Stimulated activated CD8-positive, alpha-beta memory T cell treated with anti-CD3 and anti-CD28 coated beads, Interleukin-15, amount 100 ng/mL, for 48 hours (primary cell): Measurements from ENCODE around the gene PLEKHG4.

Source experiments
- DNase-seq, 2 donors: peaks; one replicate each; pipeline ENCODE4 v3.0.0-alpha.2; 2020; ENCODE audit warnings: low read depth in 2 of 2

The PLEKHG4 gene

GRCh38 chr16:67279296-67280089 is at the start of gene PLEKHG4:
Gene PLEKHG4 (plus strand): TSS chr16:67279532. CDS start chr16:67280045, 513 bp downstream.
- peak; percentile 77 to 80 for DNase-seq

- no peak for DNase-seq
These were observed 49.2 kb upstream of the PLEKHG4 start for GRCh38 chr16:67229906-67230808.

DNA sequence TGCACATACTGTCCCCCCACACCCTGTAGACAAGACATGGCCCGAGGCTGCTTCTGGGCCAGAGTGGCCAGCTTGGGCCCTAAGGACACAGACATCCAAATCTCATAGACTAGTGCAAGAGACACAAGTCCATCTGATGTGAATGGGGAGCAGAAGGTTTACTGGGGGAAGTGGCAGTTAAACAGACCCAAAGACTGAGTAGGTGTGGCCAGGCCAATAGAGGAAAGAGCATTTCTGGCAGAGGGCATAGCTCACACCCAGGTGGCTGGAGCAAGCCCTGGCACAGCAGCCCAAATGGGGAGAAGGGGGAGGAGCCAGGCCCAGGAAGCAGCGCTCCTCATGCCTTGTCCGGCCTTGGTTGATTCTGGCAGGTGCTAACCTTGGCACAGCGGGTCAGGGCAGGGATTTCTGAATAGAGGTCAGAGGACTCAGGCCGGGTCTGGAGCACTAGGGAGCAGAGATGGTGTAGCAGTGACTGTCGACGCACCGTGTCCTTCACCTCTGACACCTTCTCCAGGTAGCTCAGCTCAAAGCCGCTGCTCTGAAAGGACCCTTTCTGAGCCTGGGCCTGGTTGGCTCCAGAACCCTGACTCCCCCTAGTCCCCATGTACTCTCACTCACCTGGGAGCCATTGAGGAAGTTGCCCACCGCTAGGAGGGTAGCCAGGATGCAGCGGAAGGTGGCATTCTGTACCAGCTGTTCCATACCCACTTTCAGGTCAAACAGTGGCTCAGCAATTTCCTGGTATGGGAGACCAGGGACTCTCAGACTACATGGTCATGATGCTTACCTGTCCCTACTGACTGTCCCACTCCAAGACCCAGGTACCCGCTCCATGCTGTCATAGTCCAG is 48.3 kb upstream of the PLEKHG4 start:
- DNase-seq: no peak

DNA sequence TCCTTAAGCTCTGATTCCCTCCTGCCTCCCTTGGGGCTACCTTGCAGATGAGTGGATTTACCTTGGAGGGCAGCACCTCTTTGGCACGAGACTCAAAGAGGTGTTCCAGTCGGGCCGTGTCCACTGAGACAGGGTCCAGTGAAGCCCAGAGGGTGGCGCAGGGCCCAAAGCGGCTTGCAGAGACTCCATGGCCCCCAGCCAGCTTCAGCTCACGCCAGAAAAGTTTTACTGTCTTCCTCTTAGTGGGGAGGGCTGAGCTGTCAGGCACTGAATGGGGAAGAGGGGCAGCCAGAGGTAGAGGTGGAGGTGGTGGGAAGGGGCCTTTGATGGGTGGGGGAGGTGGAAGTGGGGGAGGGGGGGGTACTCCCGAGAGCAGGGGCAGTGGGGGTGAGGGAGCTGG is 45.7 kb upstream of the PLEKHG4 start:
- no peak for DNase-seq

DNA sequence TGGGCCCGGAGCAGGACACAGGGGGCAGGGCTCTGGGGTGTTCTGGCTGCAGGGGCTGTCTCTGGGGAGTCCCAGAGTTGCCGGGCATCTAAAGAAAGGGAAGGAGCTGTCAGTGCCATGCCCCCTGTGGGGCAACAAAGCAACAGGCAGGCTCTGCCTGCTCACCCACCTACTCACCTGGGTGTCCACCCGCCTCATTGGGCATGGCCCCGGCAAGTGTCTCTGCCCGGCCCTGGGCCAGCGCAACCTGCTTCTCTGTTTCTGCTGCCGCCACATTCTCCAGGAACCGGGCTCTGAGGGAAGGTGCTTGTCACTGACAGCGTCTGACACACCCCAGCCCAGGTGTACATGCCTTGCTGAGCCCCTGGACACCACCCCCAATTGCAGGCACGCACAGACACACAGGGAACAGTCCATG is 45.1 kb upstream of the PLEKHG4 start:
- no peak for DNase-seq

DNA sequence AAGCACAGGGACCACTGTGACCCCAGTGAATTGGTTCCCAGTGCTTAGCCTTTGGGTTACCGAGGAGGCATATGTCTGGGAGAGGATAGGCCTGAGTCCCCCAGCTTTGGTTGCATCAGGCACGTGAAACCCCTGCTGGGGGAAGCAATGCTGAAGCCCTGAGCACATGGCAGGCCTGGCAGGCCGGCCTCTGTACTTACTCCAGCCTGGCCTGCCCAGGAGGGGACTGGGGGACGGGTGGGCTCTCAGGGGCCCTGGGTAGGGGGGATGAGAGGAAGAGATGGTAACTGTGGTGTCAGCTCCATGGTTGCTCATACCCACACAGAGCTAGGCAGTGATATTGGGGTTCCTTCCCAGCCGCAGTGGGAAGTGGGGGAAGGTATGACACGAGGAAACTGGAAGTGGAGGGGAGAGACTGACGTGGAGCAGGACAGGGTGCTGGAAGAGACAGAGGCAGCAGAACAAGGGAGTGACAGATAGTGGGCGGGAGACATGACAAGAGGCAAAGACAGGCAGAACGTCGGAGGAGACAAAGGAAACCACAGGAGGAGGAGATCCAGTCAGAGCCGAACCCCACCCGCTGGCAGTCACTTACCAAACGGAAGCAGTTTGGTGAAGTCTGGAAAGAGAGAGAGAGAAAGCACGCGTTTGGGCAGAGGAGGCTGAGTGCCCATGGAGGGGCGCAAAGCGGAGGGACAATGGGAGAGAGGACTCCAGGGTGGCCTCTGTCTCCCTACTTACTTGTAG is 43.3 kb upstream of the PLEKHG4 start:
- DNase-seq: no peak

DNA sequence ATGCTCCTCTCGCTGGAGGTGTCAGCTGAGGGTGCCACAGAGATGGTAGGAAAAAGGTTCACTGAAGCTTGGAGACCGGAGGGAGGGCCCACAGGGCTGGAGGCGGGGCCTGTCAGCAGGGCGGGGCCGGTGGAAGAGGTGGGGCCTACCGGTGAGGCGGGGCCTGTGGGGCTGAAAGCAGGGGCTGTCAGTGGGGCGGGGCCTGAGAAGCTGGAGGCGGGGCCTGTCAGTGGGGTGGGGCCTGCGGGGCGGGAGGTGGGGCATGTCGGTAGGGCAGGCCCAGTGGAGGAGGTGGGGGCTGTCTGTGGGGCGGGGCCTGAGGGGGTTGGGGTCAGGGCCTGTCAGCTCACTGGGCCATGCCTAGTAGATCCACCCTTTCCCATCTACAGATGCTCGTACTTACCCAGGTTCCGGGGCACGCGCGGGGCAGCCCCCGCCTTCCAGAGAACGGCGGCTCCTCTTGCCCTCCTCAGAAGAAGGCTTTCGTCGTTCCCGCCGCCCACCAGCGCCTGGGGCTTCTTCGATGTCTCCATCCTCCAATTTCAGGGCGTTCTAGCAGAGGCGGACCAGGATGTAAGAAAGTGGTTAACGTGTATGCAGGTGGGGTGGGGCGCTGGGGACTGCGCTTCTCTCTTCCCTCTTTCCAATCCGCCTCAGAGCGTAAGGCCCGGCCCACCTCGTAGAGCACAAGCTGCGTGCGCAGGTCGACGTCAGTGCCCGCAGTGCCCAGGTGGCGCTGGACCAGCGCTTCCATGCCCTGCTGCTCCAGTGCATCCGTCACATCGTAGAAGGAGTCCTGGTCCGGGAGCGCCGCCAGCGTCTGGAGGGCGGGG is 42.6 kb upstream of the PLEKHG4 start:
- peak; percentile 75 for DNase-seq

DNA sequence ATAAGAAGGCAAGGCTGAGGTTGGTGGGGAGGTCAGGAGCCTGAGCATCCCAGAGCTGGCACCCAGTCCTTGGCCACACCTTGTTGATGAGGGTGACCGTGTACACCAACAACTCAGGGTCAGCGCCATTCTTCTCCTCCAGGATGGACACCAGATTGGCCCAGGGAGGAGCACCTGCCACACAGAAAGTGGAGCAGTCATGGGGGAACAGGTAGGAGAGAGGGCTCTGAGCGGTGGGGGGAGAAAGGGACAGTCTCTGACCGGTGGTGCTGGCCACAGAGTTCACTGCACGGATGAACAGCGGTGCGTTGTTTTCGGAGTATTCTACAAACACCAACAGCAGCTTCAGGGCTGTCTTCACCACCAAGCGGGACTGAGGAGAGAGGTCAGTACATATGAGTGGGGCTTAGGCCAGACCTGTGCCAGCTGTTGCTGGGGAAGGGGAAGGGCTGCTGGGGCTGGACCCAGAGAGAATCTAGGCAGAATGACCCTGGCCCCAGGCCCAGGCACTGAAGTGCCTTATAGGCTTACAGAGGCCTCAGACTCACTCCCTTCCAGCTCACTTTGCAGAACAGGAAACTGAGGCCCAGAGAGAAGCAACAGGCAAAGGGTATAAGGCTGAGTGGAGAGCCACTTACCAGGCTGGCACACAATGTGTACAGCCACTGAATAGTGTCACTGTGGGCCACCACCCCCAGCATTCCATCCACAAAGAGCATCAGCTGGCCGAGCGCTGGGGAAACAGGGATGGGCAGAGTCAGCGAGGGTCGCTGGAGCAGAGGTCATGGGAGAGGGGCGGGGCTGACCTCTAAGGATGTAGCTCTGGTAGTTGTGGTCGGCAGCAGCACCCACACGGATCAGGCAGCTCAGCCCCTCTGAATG is 41.7 kb upstream of the PLEKHG4 start:
- no peak for DNase-seq

DNA sequence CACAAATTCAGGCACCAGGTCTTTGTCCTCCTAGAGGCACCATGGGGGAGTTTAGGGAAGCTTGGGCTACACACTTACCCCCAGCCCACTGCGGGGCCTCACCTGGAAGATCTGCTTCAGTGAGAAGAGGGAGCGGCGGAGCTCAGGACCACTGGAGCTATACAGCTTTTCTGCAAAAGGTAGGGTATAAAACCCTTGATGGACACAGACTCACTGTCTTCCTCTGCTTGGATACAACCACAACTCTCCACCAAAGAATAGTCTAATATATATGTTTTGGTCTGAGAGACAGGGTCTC is 41.1 kb upstream of the PLEKHG4 start:
- DNase-seq: no peak

DNA sequence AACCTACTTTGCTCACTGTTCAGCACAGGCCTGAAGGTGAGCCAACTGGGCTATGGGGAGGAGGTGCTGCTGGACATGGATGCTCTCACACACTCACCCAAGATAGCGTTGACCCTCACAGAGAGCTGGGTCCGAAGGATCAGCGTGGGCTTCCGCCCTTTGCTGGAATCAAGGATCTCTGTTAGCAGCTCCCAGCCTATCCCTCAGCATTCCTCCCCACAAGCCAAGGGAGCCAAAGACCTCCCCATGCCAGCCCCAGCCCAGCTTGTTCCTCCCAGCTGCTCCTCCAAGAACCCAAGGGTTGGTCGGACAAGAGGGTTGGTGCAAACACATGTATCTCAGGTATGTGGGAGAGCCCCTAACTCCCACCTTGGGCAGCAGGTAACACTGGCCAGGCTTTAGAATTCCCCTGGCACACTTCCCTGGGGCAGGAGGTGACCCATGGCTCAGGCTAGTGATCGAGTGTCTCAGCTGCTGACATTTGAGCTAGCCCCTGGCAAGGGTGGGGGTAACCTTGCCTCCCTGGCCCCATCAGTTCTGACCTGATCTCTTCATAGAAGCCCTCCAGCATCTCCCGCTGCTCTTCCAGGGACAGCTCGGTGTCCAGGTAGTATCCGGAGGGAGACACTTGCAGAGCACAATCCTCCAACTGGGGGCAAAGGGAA is 40.4 kb upstream of the PLEKHG4 start:
- DNase-seq: no peak

DNA sequence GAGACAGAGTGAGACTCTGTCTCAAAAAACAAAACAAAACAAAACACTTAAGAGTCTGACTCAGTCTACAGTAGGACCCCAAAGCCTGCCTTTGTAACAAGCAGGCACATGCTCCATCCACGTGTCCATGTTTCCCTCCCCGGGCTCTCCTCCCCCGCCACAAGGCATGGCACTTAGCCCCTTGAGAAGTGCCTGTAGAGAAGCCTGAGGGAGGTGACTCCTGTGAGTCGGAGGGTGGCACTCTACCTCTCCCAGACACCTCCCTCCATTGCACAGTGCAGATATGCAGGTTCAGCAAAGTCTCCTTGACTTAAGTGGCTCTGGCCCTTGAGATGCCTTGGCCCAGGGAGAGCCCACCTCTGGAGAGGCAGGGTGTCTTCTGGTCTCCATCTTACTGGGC is 38.8 kb upstream of the PLEKHG4 start:
- no peak for DNase-seq

- no peak for DNase-seq
These were observed 38.1 kb upstream of the PLEKHG4 start for GRCh38 chr16:67241008-67241900.

- no peak for DNase-seq
These were observed 37.1 kb upstream of the PLEKHG4 start for GRCh38 chr16:67242138-67242730.

DNA sequence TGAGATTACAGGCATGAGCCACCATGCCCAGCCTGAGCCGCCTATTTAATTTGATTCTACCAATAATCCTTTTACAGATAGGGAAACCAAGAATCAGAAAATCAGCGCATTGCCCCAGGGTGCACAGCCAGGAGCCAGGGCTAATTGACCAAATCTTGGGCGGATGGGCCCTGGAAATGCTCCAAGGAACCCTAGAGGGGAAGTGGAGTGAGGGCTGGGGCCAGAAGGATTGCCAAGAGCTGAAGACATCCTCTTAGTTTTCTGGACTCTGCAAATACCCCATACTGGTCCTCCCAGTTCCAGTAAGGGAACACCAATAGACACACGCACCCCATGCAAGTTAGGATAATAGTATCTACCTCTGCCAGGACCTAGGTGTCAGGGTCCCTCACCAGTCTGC is 35.9 kb upstream of the PLEKHG4 start:
- no peak for DNase-seq

DNA sequence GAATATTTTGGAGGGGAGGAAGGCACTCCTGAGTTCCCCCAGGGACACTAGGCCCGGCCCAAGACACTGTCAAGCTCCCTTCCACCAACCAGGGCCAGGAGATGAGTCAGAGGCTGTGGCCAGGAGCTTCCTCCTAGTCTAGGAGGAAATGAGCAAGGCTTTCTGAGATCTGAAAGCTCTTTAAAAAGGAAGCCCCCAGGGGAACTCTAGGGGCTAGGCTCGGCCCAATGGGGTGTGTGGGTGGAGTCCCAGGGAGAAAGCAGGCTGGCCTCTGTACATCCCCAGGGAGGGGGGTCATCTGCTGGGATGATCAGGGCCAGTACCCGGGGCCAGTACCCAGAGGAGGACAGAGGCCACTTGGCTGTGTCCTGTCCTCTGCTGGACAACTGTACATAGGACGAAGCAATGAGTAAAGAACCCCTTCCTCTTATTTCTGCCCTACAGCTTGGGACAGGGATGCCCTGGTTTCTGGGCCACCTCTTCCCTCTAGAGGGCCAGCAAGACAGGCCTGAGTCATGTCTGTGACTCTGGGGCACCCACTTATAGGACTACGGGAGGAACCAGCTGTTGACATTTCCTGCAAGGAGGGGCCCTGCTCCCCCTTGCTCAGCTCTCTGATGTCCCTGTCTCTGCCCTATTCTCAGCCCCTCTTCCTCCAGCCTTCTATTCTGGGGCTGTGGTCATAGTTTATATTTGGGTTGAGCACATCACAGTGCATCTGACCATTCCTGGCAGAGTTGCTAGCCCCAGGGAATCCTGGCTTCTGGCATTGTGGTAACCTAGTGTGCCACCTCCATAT is 34.7 kb upstream of the PLEKHG4 start:
- DNase-seq: peak; percentile 79

- DNase-seq: no peak
These were observed 34.1 kb upstream of the PLEKHG4 start for GRCh38 chr16:67245186-67245585.

- no peak for DNase-seq
These were observed 33.7 kb upstream of the PLEKHG4 start for GRCh38 chr16:67245674-67246080.
